ENCODE measurements around the gene PRKACG.

- TF ChIP-seq CTCF (IDR thresholded peaks at IDR 0.05; ENCODE audit: insufficient read depth, low read length, poor library complexity, severe bottlenecking), result no peak
- TF ChIP-seq EZH2phosphoT487 (conservative IDR thresholded peaks at IDR 0.05; ENCODE audit: low read length), result no peak
Measured at GRCh38 chr9:69004836-69005235, 9.1 kb downstream of the PRKACG start.
